Activated CD8-positive, alpha-beta memory T cell treated with anti-CD3 and anti-CD28 coated beads for 48 hours (primary cell): ENCODE results near the gene RPS6KA5.
"Not testable (repeated sequence)": the region's sequence is repeated elsewhere in the genome, so short reads cannot be mapped to it uniquely, and the experiment has no call there.

Source experiments
- DNase-seq, 3 experiments: peaks; one replicate each; pipeline ENCODE4 v3.0.0-alpha.2; 2020; ENCODE audit warnings: low read depth in 2 of 3, low spot score in 2 of 3

Gene RPS6KA5

DNA sequence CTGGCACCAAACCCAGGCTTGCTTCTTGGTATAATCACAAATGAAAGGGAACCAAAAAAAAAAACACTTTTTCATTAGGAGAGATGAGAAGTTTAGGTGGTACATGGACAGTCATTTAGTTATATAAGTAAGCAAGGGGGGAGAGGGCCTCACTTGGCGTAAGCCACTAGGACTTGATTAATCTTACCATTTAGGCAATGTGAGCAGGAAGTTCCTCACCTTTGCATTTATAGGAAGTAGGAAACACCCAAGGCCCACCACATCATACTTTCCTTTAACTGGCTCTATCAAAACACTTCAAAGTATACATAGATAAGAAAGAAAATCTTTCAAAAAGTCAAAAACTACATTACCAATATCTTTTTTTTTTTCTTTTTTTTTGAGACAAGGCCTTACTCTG, 6.7 kb upstream of the RPS6KA5 start:
- no peak for DNase-seq

DNA sequence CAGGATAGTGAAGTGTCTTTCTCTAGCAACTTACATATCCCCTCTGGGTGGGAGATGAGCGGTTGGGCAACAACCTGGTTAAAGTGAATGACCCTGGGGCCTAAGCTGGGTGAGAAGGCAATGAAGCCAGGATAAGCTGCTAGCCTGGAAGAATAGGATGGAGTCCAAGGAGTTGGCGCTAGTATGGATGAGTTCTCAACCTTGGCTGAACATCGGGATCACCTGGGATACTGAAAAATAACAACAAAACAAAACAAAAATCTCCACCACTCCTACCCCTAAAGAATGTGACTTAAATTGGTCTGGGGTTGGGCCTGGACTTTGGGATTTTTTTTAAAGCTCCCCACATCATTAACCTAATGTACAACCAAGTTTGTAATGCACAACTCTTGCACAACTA, 4.8 kb upstream of the RPS6KA5 start:
- no peak for DNase-seq

DNA sequence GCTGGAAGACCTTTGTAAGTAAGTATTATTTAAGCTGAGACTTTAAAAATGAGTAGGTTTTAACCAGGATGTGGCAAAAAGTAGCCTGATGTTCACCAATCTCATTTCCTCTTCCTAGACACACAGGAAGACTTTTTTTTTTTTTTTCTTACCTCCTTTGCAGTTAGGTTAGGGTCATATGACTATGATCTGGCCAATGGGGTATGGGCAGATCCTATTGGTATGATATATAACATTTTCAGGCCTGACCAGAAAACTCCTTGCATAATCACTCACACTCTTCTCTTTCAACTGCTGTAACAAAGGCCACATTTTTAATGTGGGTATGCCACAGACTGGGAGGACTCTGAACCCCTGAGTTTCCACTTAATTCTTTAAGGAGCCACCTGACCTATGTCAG, 2.7 kb upstream of the RPS6KA5 start:
- no peak for DNase-seq

- no peak for DNase-seq
These were observed 2.2 kb upstream of the RPS6KA5 start for GRCh38 chr14:91062600-91062999.

DNA sequence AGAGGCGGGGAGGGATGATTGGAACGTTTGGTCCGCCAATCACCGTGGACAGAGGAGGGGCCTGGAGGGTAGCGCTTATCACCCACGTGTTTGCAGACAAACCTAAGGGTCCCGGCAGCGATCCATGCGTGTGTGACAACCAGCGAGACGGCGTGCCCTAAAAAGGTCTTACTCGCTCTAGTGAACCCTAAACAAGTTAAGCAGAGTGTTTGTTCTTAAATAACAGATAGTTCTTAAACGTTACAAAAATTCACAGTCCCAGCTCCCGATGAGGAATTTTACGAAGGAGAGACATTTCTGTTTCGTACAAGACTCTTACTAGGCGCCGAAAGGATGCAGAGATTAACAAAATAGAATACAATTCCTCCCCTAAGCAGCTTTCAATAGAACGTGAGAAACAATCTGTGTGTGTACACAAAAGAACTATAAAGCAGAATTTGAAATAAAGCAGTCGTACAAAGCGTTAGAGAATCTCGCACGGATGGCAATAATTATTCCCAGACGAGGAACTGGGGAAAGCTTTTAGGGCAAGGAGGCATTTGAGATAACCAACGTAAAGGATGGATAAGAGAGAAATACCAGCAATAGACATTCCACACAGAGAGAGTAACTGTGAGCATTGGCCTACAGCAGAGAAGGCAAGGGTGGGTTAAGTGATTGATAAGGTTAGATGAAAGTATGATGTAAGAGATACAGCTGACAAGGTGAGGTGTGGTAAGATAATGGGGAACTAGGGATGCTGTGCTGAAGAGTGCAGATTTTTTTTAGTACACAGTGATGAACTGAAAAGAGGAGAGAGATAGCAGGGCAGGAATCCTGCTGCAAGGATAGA, 831 bp upstream of the RPS6KA5 start:
- DNase-seq: no peak

GRCh38 chr14:91059576-91060350, 678 bp downstream of the RPS6KA5 start:
- peak; percentile 33 to 35 (median 34) for DNase-seq

DNA sequence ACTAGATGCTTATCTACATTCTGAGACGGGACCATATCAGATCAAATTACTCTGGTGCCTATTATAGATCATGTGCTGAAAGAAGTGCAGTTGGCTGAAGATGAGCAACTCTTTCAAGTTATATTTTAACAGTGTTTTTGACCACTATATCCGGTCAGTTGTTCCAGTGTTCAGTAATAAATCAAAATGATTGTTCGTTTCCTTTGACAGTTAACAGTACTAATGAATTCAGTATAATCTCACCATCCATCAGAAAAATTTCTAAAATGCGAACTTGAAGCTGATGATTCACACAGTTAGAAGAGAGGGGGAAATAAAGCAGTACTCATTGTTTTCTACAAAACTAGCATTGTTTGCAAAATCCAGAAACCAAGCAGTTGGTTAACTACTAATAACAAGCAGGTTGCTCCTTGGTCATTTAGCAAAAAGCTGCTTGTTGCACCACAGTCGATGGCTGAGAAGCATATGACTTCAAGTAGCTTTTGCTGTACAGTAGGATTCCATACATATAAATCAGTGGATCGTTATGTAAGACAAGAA, 2.3 kb downstream of the RPS6KA5 start:
- DNase-seq: no peak

- no peak for DNase-seq
These were observed 4.1 kb downstream of the RPS6KA5 start for GRCh38 chr14:91056361-91056760.

GRCh38 chr14:91055016-91055415, 5.4 kb downstream of the RPS6KA5 start:
- DNase-seq: no peak

GRCh38 chr14:91048676-91049075, 11.8 kb downstream of the RPS6KA5 start:
- no peak for DNase-seq

GRCh38 chr14:91048265-91048664, 12.2 kb downstream of the RPS6KA5 start:
- no peak for DNase-seq

GRCh38 chr14:91047174-91047753, 13.2 kb downstream of the RPS6KA5 start:
- no peak for DNase-seq

GRCh38 chr14:91046488-91047072, 13.9 kb downstream of the RPS6KA5 start:
- DNase-seq: no peak

DNA sequence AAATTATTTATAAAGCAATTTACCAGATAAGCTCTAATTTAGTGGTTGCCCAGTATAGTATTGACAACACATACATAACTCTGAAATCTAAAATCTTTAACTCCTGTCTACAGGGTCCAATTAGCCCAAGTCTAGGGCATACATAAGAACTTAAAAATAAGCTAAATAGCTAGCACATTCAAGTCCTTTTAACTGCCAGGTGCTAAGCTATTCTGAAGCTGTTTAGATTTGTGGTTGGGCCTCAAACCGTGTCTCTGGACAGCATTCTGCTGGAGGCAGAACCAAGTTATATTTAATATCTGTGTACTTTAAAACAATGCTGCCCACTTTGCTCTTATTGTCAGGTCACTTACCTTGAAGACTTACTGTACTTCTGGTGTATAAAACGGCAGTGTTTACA, 19.0 kb downstream of the RPS6KA5 start:
- DNase-seq: no peak

DNA sequence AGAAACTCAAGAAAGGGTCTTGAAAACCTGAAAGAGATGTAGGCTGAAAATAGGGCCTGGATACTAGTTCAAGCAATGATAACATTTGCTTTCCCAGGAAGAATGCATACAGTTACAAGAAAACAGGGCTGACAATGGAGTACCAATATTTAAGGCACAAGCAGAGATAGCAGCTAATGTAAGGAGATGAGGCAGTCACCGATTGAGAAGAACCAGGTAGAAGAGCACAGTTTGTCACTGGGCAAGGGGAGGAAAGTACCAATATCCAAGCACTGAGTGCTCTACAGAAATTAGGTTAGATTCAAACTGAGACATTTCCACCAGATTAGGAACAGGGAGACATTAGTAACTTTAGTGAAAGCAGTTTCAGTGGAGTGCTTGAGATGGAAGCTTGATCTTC, 19.9 kb downstream of the RPS6KA5 start:
- no peak for DNase-seq

GRCh38 chr14:91038439-91038838, 22.0 kb downstream of the RPS6KA5 start:
- DNase-seq: no peak

GRCh38 chr14:91036741-91037469, 23.5 kb downstream of the RPS6KA5 start:
- DNase-seq: no peak

GRCh38 chr14:91035855-91036254, 24.6 kb downstream of the RPS6KA5 start:
- no peak for DNase-seq

DNA sequence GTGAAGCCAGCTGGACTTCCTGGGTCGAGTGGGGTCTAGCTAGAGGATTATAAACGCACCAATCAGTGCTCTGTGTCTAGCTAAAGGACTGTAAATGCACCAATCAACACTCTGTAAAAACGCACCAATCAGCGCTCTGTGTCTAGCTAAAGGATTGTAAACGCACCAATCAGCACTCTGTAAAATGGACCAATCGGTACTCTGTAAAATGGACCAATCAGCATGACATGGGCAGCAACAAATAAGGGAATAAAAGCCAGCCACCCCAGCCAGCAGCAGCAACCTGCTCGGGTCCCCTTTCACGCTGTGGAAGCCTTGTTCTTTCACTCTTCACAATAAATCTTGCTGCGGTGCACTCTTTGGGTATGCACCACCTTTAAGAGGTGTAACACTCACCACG, 26.1 kb downstream of the RPS6KA5 start:
- not testable (repeated sequence) for DNase-seq

GRCh38 chr14:91032248-91032647, 28.2 kb downstream of the RPS6KA5 start:
- no peak for DNase-seq

GRCh38 chr14:91031666-91032065, 28.8 kb downstream of the RPS6KA5 start:
- no peak for DNase-seq
